HG03064 (cell line): ENCODE measurements around the gene LRRC56.

Experiments
- ATAC-seq: cut with Tn5 transposase; IDR thresholded peaks from one replicate; pipeline ENCODE4 v1.9.1; 2021; ENCODE audit warnings: low read depth; ENCODE audit not compliant: unreplicated experiment

The LRRC56 gene

GRCh38 chr11:592501-592900 is 55.2 kb downstream of the LRRC56 start:
- ATAC-seq = no peak

GRCh38 chr11:592918-593317 is 55.6 kb downstream of the LRRC56 start:
- ATAC-seq = no peak

- no peak for ATAC-seq
These were observed 56.0 kb downstream of the LRRC56 start for GRCh38 chr11:593347-593746.

- no peak for ATAC-seq
These were observed 58.1 kb downstream of the LRRC56 start for GRCh38 chr11:595400-595799.

- ATAC-seq = no peak
These were observed 59.0 kb downstream of the LRRC56 start for GRCh38 chr11:596374-596773.

GRCh38 chr11:597166-597725 is 59.9 kb downstream of the LRRC56 start:
- ATAC-seq = no peak

- no peak for ATAC-seq
These were observed 60.8 kb downstream of the LRRC56 start for GRCh38 chr11:598005-598680.

- no peak for ATAC-seq
These were observed 64.4 kb downstream of the LRRC56 start for GRCh38 chr11:601573-602245.

GRCh38 chr11:603154-603553 is 65.8 kb downstream of the LRRC56 start:
- ATAC-seq = no peak
